Stimulated activated naive CD4-positive, alpha-beta T cell (primary cell): ENCODE measurements around the gene ALK.
"Not testable (repeated sequence)": the region's sequence is repeated elsewhere in the genome, so short reads cannot be mapped to it uniquely, and the experiment has no call there.

Experiments used
- DNase-seq, 6 experiments: peaks; one replicate each; lab custom pipeline; 2025; lab: John Stamatoyannopoulos, UW

ALK gene

GRCh38 chr2:29275186-29275585 lies 646.2 kb downstream of the ALK start:
- no peak for DNase-seq

DNA sequence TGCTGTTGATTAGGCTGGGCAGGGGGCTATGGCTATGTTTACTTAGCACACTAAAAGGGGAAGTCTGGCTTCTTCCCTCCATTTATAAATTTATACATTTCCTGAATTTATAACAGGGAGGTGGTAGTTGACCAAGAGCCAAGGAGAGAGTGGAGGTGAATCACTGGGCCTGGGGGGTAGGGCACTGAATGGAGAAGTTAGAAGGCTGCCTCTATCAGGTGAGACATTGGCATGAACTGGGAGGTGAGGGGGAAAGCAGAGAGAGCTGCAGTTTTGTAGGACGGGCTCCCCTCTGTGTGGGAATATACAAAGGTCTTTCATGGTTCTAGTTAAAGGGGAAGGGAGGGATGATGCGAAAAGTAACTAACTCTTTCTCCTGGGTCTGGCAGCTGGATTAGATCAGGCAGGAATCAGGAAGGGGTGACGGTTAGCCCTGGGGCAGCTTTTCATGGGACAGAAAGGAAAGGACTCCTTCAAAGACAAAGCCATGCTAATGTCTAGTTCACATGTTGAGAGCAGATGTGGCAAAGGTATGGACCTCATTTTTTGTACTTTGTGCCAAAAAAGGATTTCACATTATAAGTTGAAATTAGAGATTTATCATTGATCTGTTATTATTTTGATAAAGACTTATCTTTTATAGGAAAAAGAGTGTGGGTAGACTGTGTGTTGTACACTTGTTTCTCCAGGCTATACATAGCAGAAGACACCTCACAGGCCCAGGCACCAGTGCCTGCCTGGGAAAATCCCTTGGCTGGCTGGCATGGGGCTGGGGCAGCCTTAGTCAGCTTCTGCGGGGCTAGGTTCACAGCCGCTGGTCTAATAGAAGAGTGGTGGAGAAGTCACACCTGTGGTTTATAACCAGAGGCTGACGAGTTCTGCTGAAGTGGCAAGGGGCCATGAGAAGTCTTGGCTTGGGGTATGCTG lies 647.4 kb downstream of the ALK start:
- no peak for DNase-seq

DNA sequence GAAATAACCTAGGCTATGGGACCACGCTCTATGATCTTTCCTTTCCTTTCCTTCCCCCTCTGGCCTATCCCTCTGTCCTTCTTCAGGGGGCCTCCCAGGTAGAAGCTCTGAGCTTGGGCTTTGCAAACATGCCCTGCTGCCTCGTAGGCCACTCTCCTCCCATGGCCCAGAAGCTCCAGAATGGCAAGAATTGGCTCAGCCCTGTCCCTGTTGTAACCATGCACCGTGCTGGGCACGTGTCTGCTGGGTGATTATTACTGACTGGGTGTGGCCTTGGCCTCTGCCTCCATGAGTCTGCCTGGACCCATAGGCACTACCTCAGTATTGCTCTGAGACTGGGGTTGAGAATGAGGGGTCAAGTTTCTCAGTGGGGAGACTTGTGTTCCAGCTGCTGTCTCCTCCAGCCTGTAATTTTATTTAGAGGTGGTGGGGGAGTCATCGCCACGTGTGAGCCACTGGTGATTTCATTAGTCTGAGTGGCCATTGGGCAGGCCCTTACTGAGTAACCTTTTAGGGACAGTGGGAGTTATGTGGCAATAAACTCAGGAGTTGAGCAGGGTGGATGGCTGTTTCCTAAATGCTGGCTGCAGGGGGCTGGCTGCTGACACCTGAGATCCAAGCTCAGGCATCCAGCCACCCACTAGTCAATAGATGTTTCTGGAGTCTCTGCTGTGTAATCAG lies 648.2 kb downstream of the ALK start:
- DNase-seq, result no peak

- no peak for DNase-seq
Observed at GRCh38 chr2:29272311-29272710, 649.1 kb downstream of the ALK start.

- DNase-seq, result no peak
Observed at GRCh38 chr2:29270701-29271121, 650.7 kb downstream of the ALK start.

DNA sequence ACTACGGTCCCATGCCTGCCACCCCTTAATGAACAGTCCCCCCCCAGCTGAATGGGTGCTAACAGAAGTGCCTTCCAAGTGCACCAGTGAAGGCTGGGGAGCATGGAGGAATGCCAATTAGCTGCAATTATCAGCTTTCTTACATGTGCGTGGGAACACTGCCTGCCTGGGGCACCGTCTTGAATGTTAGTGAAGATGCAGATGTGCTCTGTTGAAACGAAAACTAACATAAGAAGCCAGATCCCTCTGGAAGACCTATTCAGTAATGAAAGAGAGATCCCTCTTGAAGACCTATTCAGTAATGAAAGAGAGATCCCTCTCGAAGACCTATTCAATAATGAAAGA lies 651.6 kb downstream of the ALK start:
- no peak for DNase-seq

GRCh38 chr2:29269095-29269764 lies 652.2 kb downstream of the ALK start:
- DNase-seq, result no peak

GRCh38 chr2:29267720-29268119 lies 653.7 kb downstream of the ALK start:
- no peak for DNase-seq

- DNase-seq, result no peak
Observed at GRCh38 chr2:29263886-29264285, 657.5 kb downstream of the ALK start.

DNA sequence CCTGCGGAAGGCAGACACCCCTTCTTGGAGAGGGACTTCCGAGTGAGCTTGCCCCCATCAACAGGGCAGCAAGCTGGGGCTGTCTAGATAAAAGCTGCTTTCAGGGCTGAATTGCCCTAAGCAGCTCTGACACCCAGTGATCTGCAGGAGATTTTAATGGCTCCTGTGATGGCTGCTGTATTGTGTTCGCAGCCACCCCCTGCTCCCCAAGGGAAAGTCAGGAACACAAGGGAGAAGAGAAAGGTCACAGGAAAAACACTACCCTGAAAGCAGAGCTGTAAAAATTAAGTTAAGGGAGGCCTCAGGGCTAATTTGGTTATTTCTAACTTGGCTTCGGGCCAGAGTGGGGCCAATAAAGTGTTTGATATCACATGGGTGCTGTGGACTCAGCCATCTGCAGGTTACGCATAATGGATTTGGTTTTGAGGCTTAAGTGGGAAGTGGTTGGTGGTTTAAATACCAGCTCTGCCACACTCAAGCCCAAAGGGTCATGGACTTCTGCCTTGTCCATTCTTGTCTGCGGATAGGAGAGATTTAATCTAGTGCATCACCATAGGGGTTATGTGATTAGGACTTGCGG lies 658.6 kb downstream of the ALK start:
- no peak for DNase-seq

DNA sequence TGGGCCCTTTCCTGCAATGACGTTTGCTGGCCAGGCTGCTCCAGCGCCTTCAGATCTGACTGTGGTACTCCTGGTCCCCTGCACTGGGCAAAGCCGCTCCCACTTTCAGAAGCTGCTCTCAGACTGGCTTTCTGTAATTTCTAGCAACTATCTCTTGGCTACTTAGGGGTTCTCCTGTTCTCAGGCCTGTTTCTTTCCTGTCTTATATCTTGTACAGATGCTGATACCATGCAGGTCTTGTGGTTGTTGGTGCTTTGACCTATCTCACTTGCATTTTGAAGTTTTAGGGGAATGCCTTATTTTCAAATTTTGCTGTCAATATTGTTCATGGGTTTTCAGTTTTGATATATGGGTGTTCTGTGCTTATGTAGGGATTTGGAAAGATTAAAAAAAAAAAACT lies 660.4 kb downstream of the ALK start:
- no peak for DNase-seq

GRCh38 chr2:29260142-29260772 lies 661.1 kb downstream of the ALK start:
- DNase-seq, result no peak

DNA sequence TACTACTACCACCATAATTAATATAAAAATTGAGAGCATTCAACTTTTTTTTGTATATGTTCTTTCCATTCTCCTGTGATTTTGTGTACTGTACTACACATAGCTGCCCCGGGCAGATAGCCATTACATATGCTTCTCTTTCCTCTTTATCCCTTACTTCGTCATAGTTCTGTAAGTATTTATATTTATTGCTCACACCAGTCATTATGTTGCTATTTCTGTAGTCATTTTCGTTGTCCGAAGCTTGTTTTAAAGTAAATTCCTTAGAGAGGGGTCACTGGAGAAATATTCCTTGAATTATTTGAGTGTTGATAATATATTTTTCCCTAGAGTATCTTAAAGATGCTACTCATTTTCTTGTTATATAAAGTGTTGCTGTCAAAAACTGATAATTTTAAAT lies 662.2 kb downstream of the ALK start:
- DNase-seq, result no peak

DNA sequence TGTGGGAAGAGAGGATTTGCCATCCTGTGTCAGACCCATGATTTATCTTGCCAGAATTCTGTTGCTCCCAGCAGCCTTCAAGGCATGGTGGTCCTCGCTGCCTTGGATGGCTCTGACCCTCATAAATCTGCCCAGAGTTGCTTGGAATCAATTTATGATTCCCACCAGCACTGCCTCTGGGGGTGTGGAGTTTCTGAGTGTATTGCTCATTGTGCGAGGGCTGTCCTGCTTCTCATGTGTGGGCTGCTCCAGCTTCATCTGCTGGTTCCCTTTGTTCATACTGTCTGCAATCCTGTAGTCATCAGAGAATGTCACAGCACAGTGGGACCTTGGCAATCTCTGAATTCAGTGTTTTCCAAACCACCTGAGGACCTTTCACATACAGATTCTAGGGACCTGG lies 666.4 kb downstream of the ALK start:
- DNase-seq, result no peak

- DNase-seq, result not testable (repeated sequence)
Observed at GRCh38 chr2:29253495-29254275, 667.7 kb downstream of the ALK start.

GRCh38 chr2:29253026-29253425 lies 668.4 kb downstream of the ALK start:
- DNase-seq, result no peak

- no peak for DNase-seq
Observed at GRCh38 chr2:29251406-29251805, 670.0 kb downstream of the ALK start.

DNA sequence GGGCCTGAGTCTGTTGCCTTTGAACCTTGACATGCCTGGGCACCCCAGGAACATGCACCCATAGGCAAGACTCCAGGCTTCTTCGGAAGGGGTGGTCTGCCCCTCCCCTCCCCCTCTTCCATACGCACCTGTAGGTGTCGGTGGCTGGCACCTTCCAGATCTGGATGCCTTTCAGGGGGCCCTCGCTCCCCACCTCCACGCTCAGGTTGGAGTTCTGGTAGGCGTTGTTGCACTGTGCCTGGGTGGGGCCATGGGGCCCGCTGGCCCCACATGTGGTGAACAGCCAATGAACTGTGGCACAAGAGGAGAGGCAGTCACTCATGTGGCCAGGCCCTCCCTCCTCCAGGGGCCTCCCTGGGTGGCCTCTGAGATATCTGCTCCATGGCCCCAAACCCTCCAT lies 670.4 kb downstream of the ALK start:
- DNase-seq, result no peak

DNA sequence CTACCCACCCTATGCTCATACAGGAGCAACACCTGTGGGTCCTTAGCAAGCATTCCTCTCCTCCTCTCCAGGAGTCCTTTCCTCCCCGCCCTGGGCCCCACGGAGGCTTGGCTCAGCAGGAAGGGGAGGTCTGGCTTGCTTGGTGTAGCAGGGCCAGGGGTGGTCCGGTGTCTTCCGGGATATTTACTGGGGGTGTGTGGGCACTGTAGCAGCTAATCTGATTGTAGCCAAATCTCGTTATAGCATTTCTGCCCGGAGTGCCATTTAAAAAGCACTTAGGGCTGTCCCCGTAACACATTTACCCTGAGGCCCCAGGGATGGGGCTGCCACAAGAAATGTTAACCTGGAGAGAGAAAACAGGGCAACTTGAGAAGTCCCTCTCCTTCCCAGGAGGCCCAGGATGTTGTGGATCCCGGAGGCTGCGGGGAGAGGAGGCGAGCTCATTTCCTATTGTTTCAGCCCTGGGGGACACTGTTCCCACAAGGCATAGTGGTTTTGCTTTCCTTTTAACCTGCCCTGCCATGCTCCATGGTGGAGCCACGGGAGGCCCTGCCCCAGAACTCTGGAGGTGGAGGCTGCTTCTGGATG lies 671.6 kb downstream of the ALK start:
- no peak for DNase-seq

DNA sequence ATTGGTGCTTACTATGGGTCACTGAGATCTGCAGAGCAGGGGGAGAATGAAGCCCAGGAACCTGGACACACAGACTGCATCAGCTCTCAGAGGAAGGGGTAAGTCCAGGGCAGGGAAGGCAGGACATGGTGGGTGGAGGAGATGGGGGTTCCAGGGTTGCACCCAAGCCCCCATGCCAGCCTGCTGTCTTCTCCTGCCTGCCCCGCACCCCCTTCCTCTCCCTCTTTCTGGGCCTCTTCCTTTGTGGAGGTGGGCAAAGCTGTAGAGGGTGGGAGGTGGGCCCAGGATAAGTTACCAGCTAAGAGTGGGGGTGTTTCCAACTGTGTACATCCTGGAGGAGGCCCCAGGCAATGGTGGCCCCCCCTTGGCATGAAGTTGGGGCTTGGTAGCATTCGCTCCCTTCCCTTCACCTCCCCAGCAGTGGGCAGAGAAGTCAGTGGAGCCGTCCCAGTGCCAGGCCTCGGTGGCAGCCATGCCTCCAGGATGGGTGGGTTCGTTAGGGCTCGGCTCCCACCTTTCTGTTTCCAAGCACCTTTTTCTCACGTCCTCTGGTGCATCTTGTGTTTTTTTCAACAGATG lies 674.0 kb downstream of the ALK start:
- DNase-seq, result no peak
